GDM1 (cell line): ENCODE data around the gene PARD3.
A peak's percentile ranks its signal among the peaks of the same experiment; 100 is the strongest.
"Not testable (repeated sequence)": the region's sequence is repeated elsewhere in the genome, so short reads cannot be mapped to it uniquely, and the experiment has no call there.

Source experiments
- DNase-seq: peaks from one replicate; lab custom pipeline; 2025; lab: John Stamatoyannopoulos, UW

PARD3 gene

GRCh38 chr10:34294137-34294536, 521.0 kb downstream of the PARD3 start:
- DNase-seq: no peak

DNA sequence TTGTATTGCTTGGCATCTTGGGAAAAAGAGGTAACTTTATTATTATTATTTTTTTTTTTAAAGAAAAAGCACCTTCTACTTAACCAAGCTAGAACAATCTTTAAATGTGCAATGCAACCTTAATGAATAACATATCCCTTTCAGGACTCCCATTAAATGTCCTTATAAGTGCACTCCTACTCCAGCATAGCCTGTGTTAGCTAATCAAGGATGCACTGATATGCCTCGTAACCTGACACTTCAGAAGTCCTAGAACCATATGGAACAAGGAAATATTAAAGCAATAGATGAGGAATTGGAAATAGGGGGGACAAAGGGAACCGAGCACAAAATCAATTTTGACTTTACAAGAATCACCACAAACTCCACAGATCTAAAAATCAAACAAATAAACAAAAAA, 522.4 kb downstream of the PARD3 start:
- no peak for DNase-seq

GRCh38 chr10:34292194-34292565, 522.9 kb downstream of the PARD3 start:
- no peak for DNase-seq

DNA sequence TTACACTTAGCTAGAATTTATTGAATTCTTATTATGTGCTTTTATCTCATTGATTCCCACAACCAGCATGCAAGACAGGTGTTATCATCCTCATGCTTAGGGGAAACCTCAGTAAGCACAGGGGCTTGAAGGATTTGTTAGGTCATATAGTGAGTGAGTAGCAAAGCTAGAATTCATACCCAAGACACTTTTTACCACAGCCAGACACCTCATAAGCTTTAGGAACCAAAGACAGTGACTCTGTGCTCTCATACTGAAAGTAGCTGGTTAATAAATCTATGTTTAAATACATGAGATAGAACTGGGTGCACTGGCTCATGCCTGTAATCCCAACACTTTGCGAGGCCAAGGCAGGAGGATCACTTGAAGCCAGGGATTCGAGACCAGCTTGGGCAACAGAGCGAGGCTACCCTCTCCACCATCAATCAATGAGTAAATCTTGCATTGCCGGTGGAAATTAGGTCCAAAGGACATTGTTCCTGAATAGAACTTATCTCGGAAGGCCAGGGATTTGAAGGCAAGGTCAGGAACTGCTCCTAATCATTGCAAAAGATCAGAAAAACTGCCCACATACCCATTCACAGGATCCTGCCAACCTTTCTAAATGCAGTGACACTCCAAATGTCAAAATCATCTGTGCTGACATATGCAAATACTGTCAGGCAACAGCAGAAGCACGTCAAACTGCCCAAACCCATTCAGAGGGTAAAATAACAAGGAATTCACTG, 523.5 kb downstream of the PARD3 start:
- DNase-seq: no peak

DNA sequence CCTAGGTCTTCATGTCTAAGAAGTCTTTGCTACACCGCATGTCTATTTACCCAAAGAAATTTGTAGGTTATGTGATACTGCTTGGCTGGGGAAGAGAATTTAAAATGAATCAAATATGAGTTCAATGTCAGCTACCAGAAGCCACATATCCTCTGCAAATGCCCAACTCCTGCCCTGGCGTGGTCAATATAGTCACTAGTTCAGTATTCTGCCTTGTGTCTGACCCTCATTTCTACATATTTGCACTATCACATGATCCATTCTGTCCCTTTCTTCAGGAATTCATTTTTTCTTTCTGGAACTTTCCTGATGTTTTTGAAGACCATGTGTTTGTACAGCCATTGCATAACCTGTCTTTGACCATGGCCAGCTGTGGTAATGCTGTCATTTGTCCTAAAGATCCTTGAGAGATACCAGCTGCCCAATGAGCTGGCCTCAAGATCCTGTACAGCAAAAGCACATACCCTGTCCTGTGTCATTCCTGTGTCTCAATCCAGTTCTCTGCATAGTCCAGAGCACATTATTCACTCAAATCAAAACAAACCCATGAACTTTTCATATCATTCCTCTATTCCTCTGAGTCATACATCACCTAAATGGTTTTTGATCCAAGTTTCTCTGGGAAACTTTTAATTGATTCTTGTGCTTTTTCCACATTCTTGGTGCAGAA, 524.5 kb downstream of the PARD3 start:
- DNase-seq: no peak

GRCh38 chr10:34288634-34289033, 526.5 kb downstream of the PARD3 start:
- DNase-seq: no peak

GRCh38 chr10:34286136-34286739, 528.9 kb downstream of the PARD3 start:
- DNase-seq: no peak

DNA sequence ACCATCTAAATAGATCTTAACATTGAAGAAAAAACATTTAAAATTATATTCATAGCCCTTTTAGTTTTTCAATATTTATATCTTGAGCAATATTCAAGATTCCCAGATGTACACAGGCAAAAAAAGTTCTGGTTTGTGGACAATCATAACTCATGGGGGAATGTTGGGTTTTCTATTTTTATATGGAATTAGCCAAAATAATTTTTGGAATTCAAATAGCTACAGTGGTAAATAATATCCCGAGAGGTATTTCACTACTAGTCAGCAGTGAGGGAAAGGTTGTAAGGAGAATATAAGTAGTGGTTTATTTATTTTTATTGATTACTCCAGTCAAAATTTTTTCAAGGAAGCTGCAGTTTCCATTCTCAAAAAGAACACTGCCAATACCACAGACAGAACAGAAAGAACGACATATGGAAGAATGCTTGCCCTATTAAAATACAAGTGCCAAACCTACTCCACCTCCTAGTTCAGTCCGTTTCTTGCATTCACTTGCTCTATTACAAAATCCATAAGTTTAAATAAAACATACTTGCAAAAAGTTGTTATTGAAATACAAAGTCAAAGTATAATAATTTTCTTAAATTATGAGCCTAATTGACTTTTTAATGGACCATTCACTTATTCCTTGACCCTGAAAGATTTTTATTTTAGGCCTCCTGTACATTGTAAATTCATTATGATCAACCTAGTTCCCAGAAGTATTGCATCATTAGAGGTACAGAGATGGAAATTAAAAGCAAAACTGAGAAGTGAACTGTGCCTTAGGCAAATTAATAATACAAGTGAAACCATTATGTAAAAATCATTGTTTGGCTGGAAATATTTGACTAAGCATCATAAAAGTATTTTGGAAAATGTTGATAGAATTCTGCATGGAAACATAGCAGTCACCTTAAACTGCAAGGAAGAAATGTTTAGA, 533.2 kb downstream of the PARD3 start:
- no peak for DNase-seq

DNA sequence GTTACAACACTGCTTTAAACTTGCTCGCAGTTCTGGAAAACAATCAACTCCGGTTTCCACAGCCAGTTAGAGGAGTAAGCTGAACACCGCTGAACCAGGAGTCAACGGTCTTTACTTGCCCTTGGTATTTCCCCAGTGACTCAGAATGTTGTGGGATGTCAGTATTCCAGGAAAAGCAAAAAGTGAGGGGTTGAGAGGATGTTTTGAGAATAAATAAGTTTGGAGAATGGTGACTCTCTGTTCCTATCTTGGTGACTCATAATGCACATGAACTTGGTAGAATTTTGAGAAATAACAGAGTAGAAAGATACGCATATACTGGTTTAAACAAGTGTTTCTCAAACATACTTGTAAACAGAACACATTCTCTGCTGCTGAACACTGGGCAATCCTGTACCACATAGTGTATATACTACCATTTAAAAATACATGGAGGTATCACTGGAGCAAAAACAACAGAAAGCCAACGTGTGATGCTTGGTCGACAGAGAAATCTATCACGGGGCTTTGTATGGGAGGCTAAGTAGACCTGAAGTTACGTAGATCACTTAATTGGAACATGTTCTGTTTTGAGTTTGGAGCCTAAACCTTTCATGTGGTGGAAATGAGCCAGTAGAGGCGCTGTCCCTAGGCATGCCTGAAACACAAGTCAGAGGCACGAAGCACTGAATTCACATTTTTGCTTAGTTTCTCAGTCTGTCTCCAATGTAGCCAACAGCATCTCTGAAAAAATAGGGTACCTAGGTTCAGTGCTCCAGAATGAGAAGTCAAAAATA, 534.3 kb downstream of the PARD3 start:
- DNase-seq: no peak

DNA sequence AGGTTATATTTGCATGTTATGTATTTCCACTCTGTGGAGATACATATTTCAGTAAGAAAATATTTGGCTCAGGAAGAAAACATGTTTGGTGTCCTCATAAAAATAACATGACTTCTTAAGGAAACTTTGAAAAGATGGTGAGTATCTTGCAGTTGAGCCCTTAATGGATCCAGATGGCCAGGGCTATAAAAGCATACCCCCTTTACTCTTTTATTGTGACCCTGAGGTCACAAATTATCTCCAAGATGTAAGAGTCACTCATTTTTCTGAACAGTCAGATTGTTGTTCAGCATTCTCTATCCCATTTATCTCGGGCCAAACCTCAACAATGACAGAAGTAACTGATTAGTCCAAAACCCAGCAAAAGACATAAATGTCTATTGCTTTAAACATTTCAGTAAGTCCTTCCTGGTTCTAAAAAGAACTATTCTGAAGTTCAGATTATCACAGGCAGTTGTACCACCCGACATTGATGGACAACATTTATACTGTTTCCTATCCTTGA, 539.4 kb downstream of the PARD3 start:
- DNase-seq: no peak

DNA sequence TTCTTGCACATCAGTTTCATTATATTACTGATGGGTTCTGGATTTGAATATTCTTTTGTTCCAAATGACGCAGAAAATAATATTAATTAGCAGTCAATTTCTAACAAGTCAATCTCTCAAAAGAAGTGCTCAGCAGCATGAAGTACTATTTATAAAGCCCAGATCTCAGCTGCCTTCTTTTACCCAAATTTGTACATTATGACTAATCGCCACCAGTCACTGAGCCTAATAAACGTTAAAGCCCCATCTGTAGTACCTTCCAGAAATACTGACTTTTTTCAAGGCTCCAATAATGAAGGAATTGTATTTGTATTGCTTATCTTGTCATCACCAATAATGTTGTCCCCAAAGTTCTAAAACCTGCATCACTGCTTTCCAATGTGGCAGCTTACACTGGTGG, 540.2 kb downstream of the PARD3 start:
- no peak for DNase-seq

DNA sequence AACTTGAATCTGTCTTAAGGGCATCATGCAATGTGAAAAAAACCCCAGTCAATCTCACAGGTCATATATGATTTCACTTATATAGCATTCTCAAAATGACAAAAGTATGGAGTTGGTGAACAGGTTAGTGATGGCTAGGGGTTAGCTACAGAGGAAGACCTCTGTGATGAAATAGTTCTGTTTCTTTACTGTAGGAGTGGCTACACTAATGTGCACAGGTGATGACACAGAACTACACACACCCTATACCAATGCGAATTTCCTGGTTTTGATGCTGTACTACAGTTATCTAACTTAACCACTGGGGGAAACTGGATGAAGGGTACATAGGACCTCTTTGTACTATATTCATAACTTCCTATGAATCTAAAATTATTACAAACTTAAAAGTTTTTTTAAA, 541.8 kb downstream of the PARD3 start:
- no peak for DNase-seq

DNA sequence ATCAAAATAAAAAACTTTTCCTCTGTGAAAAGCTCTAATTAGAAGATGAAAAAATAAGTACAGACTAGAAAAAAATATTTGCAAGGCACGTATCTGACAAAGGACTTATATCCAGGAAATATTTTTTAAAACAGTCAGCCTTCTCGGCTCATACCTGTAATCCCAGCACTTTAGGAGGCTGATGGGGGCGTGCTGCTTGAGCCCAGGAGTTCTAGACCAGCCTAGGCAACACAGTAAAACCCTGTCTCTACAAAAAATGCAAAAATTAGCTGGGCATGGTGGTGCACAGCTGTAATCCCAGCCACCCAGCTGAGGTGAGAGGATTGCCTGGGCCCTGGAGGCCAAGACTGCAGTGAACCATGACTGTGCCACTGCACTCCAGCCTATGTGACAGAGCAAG, 542.8 kb downstream of the PARD3 start:
- no peak for DNase-seq

DNA sequence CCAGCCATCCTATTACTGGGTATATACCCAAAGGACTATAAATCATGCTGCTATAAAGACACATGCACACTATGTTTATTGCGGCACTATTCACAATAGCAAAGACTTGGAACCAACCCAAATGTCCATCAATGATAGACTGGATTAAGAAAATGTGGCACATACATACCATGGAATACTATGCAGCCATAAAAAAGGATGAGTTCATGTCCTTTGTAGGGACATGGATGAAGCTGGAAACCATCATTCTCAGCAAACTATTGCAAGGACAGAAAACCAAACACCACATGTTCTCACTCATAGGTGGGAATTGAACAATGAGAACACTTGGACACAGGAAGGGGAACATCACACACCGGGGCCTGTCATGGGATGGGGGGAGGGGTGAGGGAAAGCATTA, 546.7 kb downstream of the PARD3 start:
- DNase-seq: not testable (repeated sequence)

GRCh38 chr10:34262985-34263384, 552.1 kb downstream of the PARD3 start:
- DNase-seq: no peak

DNA sequence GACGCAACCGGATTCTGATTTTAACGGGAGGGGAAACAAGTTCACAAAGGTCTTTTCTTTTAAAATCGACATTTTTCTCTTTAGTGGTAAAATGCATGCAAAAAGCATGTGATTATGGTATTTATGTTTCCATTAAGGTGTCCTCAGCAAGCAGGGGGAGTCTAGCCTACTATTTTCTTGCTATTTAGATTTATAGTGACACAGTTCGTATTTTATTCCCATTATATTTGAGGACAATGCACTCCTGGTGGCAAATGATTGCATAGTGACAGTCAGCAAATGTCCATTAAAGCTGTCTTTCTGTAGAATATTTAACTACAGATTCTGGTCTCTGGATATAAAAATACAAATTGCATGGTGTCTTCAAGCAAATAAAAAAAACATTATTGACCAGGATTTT, 554.2 kb downstream of the PARD3 start:
- no peak for DNase-seq

DNA sequence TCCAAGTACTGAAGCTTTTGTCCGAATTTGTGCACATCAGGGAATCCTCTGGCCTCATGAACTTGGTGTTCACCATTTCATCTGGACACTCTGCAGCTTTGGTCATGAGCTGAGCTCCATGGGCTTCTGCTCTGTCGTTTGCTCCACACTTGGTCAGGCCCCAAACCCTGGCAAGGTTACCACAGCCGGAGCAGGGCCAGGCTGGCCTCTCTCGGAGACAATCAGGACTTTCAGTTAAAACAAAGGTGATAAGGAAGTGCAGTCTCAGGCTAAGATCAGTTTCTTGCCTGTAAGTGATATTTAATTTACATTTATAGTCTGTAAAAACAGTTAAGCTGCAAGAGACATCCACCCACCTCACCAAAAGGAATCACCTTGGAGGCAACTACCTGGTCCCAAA, 558.9 kb downstream of the PARD3 start:
- DNase-seq: no peak

DNA sequence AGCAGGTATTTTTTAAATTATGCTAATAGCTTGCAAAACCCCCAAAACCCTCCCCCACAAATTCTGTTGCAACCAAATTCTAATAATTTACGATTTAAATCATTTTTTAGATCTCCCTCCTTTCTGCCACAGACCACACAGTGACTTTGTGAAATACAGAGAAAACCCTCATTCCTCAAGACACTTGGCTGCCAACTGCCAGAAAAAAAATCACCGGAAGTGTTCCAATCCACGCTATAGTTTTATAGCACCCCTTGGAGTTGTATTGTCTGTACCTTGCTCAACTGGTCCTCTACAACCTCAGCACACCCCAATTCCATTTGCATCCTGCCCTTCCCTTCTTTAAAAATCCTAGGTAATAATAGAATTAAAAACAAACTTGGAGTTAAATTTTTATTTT, 560.1 kb downstream of the PARD3 start:
- DNase-seq: no peak

DNA sequence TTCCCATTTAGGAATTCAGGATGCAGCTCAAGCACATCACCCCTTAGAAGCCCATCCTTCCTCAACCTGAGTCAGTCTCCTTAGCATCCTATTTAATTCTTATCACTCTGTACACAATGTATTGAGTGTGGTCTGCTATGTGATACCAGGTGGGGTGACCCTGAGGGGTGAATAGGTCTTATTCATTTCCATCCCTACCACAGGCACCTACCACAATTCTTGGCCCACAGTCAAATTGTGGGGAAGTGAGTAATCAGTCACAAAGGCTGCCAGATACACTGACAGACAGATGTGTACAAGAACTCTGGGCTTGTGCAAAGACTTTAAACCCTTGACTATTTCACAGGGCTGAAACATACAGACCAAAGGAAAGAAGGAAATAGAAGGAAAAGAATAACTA, 560.5 kb downstream of the PARD3 start:
- peak; percentile 73 for DNase-seq

DNA sequence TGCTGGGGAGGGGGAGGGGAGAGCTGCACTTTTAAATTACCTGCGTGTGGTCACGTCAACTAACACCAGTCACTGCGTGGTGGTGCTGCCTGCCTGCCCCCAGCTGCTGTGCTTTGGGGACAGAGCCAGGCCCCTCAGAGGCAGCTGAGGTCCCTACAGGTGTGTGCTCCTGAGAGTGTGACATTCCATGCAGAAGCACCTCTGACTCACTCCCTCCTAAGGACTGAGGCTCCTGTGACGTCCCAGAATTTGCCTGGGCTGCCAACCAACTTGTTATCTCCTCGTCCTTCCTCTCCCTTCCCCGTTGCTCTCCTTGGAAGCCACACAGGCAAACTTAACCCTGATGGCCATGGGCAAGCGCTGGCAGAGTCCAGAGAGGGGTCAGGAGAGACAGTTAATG, 563.0 kb downstream of the PARD3 start:
- no peak for DNase-seq

- no peak for DNase-seq
Measured at GRCh38 chr10:34251177-34251576, 563.9 kb downstream of the PARD3 start.
